Measurements from ENCODE around the gene MEGF9. TPM values are rescaled to one million over a fixed set of nuclear protein-coding genes. Genes with fewer than 3 reads are reported as not detected.
A peak's percentile ranks its signal among the peaks of the same experiment; 100 is the strongest.

MEGF9 gene
- total RNA-seq, 1 donor from 2014 or later: 132 TPM

GRCh38 chr9:120734607-120735410, 20.5 kb upstream of the MEGF9 start:
- no peak for ATAC-seq
- intact Hi-C loops (cut with DNase I): no loop called here
- no peak for DNase-seq (ENCODE audit: low spot score)

- intact Hi-C loops (cut with DNase I): no loop called here
- DNase-seq (ENCODE audit: low spot score) (no peak), ATAC-seq (peak; percentile 60)
Observed at GRCh38 chr9:120733190-120733589, 18.9 kb upstream of the MEGF9 start.

- intact Hi-C loops (cut with DNase I): no loop called here
- DNase-seq (ENCODE audit: low spot score): no peak
- no peak for ATAC-seq
Observed at GRCh38 chr9:120730654-120731514, 16.6 kb upstream of the MEGF9 start.

GRCh38 chr9:120729791-120730241, 15.5 kb upstream of the MEGF9 start:
- intact Hi-C loops (cut with DNase I): no loop called here
- ATAC-seq (no peak), DNase-seq (ENCODE audit: low spot score) (no peak)

- no peak for DNase-seq (ENCODE audit: low spot score)
- no peak for ATAC-seq
- intact Hi-C loops (cut with DNase I): no loop called here
Observed at GRCh38 chr9:120726484-120726883, 12.2 kb upstream of the MEGF9 start.

GRCh38 chr9:120725907-120726306, 11.6 kb upstream of the MEGF9 start:
- DNase-seq (ENCODE audit: low spot score) (no peak), ATAC-seq (no peak)
- intact Hi-C loops (cut with DNase I): no loop called here

- intact Hi-C loops (cut with DNase I): no loop called here
- ATAC-seq: no peak
- DNase-seq (ENCODE audit: low spot score): no peak
Observed at GRCh38 chr9:120724757-120725400, 10.6 kb upstream of the MEGF9 start.

DNA sequence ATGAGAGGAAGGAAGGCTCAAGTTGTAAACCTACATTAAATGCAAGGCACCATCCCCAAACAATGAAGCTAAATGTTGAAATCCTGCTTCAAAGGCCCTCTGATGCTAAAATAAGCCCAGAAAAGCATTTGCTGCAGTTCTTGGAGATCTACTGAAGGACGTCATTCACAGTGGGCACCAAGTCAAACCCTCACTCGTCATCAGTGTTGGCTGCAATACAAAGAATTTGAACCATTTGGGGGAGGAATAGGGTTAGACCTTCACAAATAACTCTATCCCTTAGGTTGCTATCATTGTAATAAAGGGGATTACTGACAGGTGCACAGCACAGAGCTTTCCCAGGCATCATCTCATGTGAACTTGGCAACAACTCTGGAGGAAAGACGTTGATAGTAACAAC, 9.3 kb upstream of the MEGF9 start:
- ATAC-seq (peak; percentile 65), DNase-seq (ENCODE audit: low spot score) (no peak)
- intact Hi-C loops (cut with DNase I): no loop called here

- intact Hi-C loops (cut with DNase I): no loop called here
Observed at GRCh38 chr9:120720404-120720803, 6.1 kb upstream of the MEGF9 start.

DNA sequence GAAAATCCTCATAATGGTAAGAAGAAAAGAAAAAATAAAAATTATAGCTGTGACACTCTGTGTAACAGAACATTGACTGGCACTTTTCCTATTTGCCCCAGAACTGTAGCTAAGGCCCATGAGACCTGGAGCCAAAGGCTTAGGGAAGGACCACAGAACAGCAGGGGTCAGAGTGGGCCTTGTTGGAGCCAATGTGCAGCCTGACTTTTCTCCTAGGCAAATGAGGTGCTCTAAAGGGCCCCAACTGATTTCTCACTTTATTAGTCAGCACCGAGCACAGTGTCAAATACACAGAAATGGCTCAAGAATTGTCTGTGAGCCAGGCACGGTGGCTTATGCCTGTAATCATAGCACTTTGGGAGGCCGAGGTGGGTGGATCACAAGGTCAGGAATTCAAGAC, 4.0 kb upstream of the MEGF9 start:
- intact Hi-C loops (cut with DNase I): loop anchor here (10.0 kb wide), 1 partner anchor 94 kb away; no protein-coding TSS in a partner anchor
- DNase-seq (ENCODE audit: low spot score) (no peak), ATAC-seq (no peak)

More at GRCh38 chr9:120720404-120720803, 6.1 kb upstream of the MEGF9 start:
- ATAC-seq (no peak), DNase-seq (ENCODE audit: low spot score) (no peak)

DNA sequence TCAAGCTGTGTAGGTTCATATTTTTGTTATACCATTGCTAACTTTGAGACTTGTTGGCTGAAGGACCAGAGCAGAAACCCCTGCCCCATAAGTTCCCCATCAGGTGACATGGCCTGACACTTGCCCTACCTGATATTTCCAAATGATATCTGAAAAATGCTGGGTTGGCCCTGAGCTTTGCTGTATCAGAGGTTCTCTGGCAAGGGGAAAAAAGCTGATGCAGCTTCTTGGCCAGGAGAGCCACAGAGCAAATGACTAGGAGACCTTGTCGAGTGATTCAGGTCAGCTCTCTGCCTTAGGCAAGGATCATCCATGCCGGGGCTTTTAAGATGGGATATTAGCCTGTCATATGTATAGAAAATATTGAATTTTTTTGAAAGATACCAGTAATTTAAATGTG, 2.9 kb upstream of the MEGF9 start:
- no peak for ATAC-seq
- intact Hi-C loops (cut with DNase I): loop anchor here (10.0 kb wide), 1 partner anchor 92 kb away; no protein-coding TSS in a partner anchor
- no peak for DNase-seq (ENCODE audit: low spot score)

DNA sequence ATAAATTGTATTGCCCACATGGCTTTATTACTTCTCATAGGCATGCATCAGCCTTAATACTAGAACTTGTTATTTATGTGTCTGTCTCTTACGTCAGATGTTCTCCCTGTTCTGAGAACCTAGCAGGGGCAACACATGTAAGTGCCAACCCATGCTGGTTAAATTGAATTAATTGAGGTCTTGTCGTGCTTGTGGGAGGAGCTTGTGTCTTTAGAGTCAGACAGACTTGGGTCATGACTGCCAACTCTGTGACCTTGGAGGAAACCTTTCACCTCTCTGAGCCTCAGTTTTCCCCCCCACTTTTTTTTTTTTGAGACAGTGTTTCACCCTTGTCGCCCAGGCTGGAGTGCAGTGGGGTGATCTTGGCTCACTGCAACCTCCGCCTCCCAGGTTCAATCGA, 2.2 kb upstream of the MEGF9 start:
- intact Hi-C loops (cut with DNase I): loop anchor here (10.0 kb wide), 1 partner anchor 92 kb away; no protein-coding TSS in a partner anchor
- DNase-seq (ENCODE audit: low spot score) (no peak), ATAC-seq (no peak)

GRCh38 chr9:120715389-120715924, 1.2 kb upstream of the MEGF9 start:
- ATAC-seq: peak; percentile 63
- intact Hi-C loops (cut with DNase I): loop anchor here (10.0 kb wide), 1 partner anchor 91 kb away; no protein-coding TSS in a partner anchor
- DNase-seq (ENCODE audit: low spot score): peak; percentile 80

GRCh38 chr9:120714846-120715388, 647 bp upstream of the MEGF9 start:
- intact Hi-C loops (cut with DNase I): loop anchor here (10.0 kb wide), 1 partner anchor 90 kb away; no protein-coding TSS in a partner anchor
- DNase-seq (ENCODE audit: low spot score): peak; percentile 74
- peak; percentile 11 for ATAC-seq

GRCh38 chr9:120713257-120714087, 798 bp downstream of the MEGF9 start:
- intact Hi-C loops (cut with DNase I): loop anchor here (10.0 kb wide), 1 partner anchor 89 kb away; no protein-coding TSS in a partner anchor
- ATAC-seq (no peak), DNase-seq (ENCODE audit: low spot score) (peak; percentile 76)

DNA sequence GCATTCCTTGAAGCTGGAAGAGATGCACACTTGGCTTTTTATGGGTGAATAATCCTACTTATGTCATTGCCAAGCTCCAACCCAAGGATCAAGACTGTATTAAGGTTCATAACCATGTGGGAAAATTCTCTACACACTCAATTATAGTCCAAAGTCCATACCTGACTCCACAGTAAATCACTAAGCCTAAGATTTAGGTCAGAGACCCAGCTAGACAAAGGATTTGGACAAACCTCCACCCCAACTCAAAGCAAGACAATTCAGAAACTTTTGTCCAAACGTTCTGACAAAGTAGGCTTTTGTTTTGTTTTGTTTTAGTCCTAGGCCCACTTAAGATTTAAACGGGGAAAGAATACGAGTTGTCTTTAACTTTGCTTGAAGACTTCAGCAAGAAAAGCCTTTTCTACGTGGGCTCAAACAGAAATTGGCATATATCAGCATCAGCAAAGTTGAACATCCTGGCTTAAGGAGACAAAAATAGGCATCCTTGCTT, 1.7 kb downstream of the MEGF9 start:
- DNase-seq (ENCODE audit: low spot score) (no peak), ATAC-seq (no peak)
- intact Hi-C loops (cut with DNase I): loop anchor here (10.0 kb wide), 1 partner anchor 88 kb away; no protein-coding TSS in a partner anchor

DNA sequence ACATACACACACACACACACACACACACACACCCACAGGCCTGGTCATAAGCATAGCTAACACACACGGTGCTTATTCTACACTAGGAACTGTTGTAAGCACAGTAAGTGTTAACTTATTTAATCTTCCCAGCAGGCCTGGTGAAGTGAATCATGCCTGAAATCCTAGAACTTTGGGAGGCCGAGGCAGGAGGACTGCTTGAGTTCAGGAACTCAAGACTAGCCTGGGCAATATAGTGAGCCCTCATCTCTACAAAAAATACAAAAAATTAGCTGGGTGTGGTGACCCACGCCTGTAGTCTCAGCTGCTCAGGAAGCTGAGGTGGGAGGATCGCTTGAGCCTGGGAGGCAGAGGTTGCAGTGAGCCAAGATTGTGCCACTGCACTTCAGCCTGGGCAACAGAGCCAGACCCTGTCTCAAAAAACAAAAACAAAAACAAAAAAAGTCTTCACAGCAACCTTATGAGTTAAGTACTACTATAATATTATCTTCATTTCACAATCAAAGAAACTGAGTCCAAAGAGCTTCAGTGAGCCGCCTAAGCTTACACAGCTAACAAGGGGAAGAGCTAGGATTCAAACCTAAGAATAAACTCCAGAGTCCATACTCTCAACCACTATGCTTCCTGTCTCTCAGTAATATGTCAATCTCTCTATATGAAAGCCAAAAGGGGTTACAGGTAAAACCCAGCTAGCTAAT, 2.3 kb downstream of the MEGF9 start:
- ATAC-seq (no peak), DNase-seq (ENCODE audit: low spot score) (no peak)
- intact Hi-C loops (cut with DNase I): loop anchor here (10.0 kb wide), 1 partner anchor 87 kb away; no protein-coding TSS in a partner anchor

All from sciatic nerve (tissue), 2 donors.